ENCODE data around the gene PRR16. TPM values are rescaled to one million over a fixed set of nuclear protein-coding genes. Genes with fewer than 3 reads are reported as not detected.

The PRR16 gene
- total and polyA plus RNA-seq, 2 of the 13 experiments (the other 11 are each of a cell fraction or from before 2014, with no cell fraction given), result not detected

GRCh38 chr5:120624021-120624563, 160.0 kb downstream of the PRR16 start:
- Histone ChIP-seq H2AFZ (ENCODE audit: low read length) (no peak overlapping the region), H3K27me3 (ENCODE audit: control insufficient read depth in 1 of 2, insufficient read depth in 2 of 2, low read length in 2 of 2) (no peaks in the 10 kb centered on the region), H3K27ac (ENCODE audit: extremely low read length, insufficient read depth, low read length) (no peak overlapping the region), H4K20me1 (ENCODE audit: insufficient read depth, low read length) (no peaks in the 10 kb centered on the region), H3K9ac (ENCODE audit: insufficient read depth, low read depth, low read length) (no peak overlapping the region), H3K4me1 (ENCODE audit: insufficient read depth, low read length) (no peaks in the 10 kb centered on the region), H3K9me3 (ENCODE audit: low read length) (no peaks in the 10 kb centered on the region), H3K36me3 (replicated peaks in 1 of 2; ENCODE audit: control insufficient read depth in 1 of 2, insufficient read depth in 2 of 2, low read length in 2 of 2) (no peaks in the 10 kb centered on the region), H3K4me3 (replicated peaks in 1 of 3; ENCODE audit: insufficient read depth in 1 of 3, low read depth in 2 of 3, low read length in 3 of 3) (no peak overlapping the region), H3K79me2 (ENCODE audit: insufficient read depth, low read length) (no peaks in the 10 kb centered on the region), H3K4me2 (ENCODE audit: low read depth, low read length) (no peak overlapping the region)
- WGBS (ENCODE audit: low lambda C conversion rate), result 3% methylated on average over 1 of the region's 1 CpG
- ChIA-PET POLR2A (no interaction called here), CTCF (ENCODE audit: low intra/inter-chr PET ratio, low total read pairs) (no interaction called here)
- TF ChIP-seq ZBTB4 (CRISPR knock-in tag; IDR thresholded peaks at IDR 0.05; ENCODE audit: borderline replicate concordance) (no peak), KLF13 (CRISPR knock-in tag; IDR thresholded peaks at IDR 0.05) (no peak), FOXK2 (IDR thresholded peaks at IDR 0.05) (no peak), POLR2AphosphoS2 (IDR thresholded peaks at IDR 0.05; ENCODE audit: low read depth, low read length) (no peak), ZNF564 (CRISPR knock-in tag; IDR thresholded peaks at IDR 0.05) (no peak), HNRNPLL (IDR thresholded peaks at IDR 0.05; ENCODE audit: low read depth, low read length, poor library complexity, severe bottlenecking) (no peak), ZNF530 (CRISPR knock-in tag; IDR thresholded peaks at IDR 0.05; ENCODE audit: low read depth) (no peak), UBTF (CRISPR knock-in tag; IDR thresholded peaks at IDR 0.05) (no peak), DR1 (CRISPR knock-in tag; IDR thresholded peaks at IDR 0.05) (no peak), ZNF431 (CRISPR knock-in tag; IDR thresholded peaks at IDR 0.05; ENCODE audit: borderline replicate concordance, low read depth) (no peak), RBM39 (IDR thresholded peaks at IDR 0.05; ENCODE audit: low read depth, low read length, poor library complexity, severe bottlenecking) (no peak)
- BruUV-seq (replicated peaks), result no TSS peak
- FAIRE-seq (no peak), DNase-seq (ENCODE audit: low spot score) (no peak), ATAC-seq (no peak)
- in situ Hi-C loops (cut with HindIII; ENCODE audit: extremely low pct_ligation_motif_present, low pct_unique_long_range_greater_than_20kb) (no loop called here), intact Hi-C loops (cut with micrococcal nuclease; ENCODE audit: unreplicated experiment) (no loop called here)
